Measurements from ENCODE around the gene CDC42BPB.

- no peak for TF ChIP-seq CTCF (IDR thresholded peaks at IDR 0.05)
- TF ChIP-seq POLR2A (IDR thresholded peaks at IDR 0.05) = no peak
Measured at GRCh38 chr14:102968306-102968705, 89.0 kb downstream of the CDC42BPB start.
